HG02588 (cell line): ENCODE results near the gene RRBP1.
"Not testable (repeated sequence)": the region's sequence is repeated elsewhere in the genome, so short reads cannot be mapped to it uniquely, and the experiment has no call there.

ENCODE experiments used
- ATAC-seq: cut with Tn5 transposase; IDR thresholded peaks from one replicate; pipeline ENCODE4 v1.9.1; 2021; ENCODE audit warnings: mild to moderate bottlenecking, moderate library complexity; ENCODE audit not compliant: unreplicated experiment

The RRBP1 gene

DNA sequence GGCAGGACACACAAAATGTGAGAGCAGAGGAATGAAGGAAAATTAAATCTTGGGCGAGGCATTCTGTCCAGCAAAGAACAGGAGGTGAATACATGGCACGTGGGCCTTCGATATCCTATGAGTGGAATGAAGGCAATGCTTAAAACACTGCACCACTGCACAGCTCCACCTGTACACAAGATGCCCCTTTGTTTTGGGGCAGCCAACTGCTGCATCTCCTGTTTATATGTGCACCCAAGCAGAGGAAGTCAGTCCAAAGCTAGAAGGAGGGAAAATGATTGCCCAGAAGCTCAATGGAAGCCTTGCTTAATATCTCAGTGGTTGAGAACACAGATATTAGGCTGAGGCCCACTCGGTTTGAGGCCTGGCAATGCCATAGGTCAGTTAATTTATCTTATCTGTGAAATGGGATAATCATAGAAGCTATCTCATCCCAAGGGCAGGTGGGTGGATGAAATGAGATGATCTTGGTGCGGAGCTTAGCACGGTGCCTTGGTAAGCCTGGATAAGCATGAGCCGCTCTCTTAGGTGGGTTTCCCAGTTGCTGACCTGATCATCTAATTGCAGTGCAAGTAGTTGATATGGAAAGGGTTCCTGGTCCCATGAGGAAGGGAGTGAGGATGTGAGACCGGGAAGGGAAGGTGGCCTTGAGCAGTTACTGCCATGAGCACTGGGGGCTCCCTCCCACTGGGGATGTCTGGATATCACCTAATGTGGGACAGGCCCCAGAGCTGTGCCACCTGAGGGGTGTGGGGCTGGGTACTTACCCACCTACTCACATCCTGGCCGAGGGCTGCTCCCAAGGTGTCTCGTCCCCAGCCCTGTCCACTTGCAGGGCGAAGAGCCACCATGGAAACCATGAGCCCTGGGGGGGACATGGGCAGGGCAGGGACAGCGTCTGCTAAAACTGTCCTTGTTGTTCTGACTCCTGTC is 27.6 kb upstream of the RRBP1 start:
- ATAC-seq, result no peak

DNA sequence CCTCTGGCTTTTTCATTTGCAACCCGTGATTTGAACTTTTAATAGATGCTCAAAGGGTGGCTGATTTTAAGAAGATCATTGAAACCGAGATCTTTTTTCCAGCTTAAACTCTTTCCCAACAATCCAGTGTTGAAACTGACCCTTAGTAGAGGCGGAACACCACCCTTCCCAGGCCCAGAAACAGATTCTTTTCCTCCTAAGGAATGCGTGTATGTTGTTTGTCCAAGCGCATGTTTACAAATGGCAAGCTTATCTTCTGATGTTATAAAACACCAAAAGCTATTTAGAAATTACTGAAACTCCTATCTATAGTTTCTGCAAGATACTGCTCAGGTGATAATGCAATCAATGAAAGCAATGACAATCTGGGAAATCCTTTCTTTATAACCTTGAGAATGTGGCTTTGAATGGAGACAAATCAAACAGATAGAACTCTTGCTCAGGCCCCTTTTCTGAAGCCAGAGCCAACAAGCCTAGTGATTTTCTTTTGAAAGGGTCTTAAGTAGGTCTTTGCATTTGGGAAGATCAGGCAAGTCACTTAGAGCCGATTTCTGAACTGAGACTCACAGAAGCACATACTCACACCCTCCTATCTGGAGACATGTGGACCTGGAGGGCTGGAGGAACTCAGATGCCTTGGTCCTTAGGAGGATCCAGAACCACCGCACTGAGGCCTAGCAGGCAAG is 26.8 kb upstream of the RRBP1 start:
- no peak for ATAC-seq

DNA sequence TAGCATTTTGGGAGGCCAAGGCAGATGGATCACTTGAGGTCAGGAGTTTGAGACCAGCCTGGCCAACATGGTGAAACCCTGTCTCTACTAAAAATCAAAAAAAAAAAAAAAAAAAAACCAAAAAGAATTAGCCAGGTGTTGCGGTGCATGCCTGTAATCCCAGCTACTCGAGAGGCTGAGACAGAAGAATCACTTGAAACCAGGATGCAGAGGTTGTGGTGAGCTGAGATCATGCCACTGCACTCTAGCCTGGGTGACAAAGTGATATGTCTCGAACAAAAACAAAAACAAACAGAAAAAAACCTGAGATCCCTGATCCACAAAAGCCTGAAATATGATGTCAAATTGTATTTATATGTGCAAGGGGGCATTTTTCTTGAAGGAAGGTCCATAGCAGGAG is 25.9 kb upstream of the RRBP1 start:
- not testable (repeated sequence) for ATAC-seq

DNA sequence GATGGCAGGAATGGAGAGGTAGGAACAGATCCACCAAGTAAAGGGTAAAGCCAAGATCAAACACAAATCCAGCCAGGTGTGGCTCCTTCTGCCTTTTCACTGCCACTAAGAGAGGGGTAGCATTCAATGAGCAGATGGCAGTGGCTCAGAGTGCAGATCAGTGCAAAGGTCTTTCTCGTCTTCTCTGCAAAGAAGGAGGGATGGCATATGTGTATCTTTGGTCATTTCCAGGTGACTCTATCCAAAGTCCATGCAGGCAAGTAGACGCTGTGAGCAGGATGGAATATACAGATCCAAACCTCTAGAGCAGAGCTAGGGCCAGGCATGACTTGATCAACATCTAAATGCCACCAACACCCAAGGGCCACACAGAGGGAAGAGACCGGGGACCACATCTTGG is 24.6 kb upstream of the RRBP1 start:
- ATAC-seq, result no peak

DNA sequence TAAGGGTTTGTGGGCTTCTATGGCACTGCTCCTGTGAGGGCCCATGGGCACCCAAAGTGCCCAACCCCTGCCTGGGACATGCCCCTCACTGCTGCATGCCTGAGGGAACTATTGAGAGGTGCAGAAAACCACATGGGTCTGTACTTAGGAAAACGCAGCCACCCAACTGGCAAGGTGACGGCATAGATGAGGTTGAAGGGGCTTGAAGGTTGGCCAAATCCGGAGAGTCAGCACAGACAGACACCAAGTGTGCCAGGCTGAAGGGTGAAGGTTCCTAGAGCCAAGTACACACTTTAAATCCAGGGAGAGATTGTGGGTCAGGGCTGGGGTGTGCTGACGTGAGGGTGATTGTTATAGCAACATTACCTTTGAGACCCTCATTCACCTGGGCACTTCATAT is 23.9 kb upstream of the RRBP1 start:
- no peak for ATAC-seq

DNA sequence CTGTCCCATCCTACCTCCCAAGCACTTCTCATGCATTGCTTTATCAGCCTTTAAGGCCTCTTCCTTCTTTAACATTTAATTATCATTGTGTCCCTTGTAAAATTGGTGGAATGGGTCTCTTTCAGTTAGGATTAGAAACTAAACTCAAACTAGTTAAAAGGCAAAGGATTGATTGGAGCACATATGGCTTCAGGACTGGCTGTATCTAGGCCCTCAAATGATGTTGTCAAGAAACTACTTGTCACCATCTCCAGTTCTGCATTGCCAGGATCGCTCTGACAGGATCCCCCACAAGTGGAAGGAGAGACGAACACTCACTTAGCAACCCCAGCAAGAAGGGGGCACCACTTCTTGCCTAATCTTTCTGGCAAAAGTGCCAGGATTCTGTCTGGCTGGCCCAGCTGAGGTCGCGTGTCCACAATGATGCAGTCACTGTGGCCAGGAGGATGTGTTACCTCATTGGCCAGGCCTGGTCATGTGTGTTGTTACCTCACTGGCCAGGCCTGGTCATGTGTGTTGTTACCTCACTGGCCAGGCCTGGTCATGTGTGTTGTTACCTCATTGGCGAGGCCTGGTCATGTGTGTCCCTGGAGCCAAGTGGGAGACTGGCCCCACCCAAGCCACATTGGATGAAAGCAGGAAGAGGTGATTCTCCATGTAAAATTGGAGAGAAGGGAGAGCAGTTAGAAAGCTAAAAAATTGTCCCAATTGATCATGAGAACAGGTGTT is 22.7 kb upstream of the RRBP1 start:
- ATAC-seq, result no peak

DNA sequence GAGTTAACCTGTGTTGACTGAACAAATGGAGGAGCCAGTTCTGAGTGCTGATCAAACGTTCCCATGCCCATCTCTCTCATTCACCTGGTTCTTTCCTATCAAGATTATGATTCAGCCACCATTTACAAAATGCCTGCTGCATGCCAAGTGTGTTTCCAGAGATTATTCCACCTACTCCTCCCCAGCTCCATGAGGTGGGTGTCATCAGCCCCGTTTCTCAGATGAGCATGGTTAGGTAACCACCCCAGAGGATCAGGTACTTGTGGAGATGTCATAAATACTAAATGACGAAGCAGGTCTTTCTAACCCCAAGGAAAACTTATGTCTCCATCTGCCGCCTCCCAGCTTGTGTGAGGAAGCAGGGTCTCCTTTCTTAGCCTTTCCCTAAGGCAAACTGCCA is 19.8 kb upstream of the RRBP1 start:
- ATAC-seq, result no peak

DNA sequence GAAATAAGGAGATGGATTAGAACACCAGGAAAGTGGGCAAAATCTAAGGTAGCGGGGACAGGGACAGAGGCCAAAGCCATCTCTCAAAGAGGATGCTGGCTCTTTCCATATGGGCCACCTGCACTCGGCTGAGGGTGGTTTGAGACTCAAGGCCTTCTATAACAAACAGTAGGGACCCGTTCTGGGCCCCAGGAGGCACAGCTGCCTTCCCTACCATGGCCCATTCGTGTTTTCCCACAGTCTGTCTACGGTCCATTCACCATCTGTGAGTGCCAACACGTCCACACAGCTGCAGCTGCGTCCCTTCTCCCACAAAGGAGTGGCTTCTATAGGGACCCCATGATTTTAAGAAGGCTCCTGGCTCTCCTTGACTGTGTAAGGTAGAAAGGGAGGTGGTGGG is 18.6 kb upstream of the RRBP1 start:
- no peak for ATAC-seq

DNA sequence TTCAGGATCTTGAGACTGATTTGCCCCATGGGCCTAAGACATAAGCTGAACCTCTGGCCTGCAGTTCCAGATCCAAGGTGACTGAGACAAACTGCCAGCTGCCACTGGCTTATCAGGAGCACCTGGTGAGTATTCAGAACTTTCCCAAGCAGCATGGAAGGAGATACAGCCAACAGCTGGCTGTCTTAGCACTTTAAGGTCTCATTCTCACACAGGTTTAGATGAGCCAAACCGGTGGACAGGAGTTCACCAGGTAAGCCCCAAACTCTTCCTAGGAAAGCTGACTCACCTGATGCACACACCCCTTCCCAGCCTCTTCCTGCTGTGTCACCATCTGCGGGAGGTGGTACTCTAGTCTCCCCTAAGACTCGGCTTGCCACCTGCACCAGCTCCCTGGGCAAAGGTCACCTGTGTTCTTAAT is 17.9 kb upstream of the RRBP1 start, which contains the start of gene BANF2:
Gene BANF2, plus strand, starts transcription at position 36 of the 421 bp plus-strand sequence. CDS start 25,060 bp downstream, outside the sequence.
- no peak for ATAC-seq

DNA sequence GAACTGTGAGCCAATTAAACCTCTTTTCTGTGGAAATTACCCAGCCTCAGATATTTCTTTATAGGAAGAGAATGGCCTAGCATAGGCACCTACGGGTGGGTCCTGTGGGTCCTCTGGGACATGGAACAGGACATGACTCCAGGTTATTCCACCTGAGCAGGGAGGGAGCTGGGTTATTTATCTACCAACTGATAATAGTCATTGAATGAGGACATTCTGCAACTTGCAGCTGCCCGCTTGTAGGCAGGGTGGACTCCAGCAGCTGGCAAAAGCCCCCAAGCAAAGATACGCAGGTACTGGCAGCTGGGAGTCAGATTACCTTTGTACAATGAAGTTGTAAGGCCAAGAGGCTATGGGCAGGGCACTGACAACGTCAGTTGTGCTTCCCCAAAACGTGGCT is 16.3 kb upstream of the RRBP1 start:
- ATAC-seq, result no peak

DNA sequence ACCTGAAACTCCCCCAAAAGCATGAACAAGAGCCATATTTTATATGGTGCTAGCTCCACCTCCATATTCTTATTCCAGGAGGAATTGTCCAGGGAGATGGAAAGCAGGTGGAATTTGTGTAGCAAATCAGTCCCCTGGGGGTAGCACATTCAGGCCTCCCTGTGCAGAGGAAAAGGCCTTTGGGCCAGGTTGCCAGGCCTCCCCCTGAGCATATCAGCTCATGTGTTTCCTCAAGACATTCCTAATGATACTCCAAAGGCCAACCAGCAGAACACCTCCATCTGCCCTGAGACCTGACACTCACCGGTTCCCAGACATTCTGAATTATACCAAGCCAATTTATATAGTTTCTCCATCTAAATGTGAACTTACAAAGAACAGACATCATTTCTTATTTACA is 15.1 kb upstream of the RRBP1 start:
- ATAC-seq, result no peak

DNA sequence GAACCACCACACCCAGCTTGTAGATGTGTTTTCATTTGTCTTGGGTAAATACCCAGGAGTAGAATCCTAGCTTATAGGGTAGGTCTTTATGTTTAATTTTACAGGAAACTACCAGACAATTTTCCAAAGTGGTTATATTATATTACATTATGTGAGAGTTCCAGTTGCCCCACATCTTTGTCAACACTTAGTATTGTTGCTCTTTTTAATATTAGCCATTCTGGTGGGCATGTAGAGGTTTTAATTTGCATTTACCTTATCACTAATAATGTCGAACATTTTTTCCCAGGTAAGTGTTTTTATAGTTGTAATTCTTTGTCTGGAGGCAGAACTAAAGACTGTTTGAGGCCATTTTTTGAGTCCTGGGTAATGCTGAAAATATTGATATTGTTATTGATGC is 14.2 kb upstream of the RRBP1 start:
- no peak for ATAC-seq

DNA sequence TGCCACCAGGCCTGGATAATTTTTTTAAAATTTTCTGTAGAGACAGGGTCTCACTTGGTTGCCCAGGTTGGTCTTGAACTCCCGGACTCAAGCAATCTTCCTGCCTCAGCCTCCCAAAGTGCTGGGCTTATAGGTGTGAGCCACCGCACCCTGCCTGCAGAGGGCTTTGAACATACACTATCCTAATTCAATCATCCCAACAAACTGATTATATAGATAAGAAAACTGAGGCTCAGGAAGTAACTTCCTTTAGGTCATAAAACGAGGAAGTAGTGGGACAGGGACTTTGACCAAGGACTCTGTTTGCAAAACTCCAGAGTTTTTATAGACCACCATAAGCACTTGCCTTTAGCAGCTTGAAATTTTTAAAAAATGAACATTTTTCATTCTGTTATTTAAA is 12.7 kb upstream of the RRBP1 start:
- no peak for ATAC-seq

DNA sequence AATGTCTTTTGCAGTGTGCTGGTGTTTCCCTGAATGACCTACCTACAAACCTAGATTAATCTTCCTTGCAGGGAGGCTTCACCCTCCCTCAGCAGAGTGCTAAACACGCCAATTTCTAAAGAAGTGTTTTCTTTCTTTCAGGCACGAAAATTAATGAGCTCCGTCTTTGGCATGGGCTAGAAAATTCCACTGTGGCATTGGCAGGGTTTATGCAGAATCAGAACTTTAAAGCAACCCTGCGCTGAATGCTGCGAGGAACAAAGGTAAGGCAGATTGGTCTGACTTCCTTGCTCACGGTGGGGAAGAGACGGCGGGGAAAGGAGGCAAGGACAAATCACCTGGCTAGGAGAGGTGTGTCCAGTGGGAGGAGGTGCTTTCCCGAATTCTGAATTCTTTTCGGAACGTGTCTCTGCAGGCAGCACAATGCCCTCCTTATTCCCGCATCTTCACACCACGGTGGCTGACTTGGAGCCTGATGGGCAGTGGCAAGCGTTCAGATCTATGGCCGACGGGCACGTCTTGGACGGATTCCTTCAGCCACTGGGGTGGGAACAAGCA is 11.5 kb upstream of the RRBP1 start:
- no peak for ATAC-seq

DNA sequence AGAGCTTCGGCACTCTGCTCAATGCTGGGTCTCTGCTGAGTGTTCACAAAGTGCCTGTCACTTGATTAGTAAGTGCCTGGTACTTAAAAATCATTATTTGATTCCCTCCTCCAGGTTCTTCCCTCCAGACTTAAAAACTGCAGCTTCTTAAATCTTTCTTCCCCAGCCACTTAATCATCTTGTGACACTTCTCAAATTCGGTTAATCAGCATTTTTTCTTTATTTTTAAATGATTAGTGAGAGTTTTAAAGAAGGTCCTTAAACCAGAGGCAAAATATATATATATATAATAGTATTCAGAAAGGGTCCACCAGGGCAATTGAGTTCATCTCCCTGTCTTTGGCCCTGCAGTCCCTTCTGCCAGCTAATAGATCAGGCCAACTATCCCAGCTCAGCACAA is 9.7 kb upstream of the RRBP1 start:
- ATAC-seq, result no peak

DNA sequence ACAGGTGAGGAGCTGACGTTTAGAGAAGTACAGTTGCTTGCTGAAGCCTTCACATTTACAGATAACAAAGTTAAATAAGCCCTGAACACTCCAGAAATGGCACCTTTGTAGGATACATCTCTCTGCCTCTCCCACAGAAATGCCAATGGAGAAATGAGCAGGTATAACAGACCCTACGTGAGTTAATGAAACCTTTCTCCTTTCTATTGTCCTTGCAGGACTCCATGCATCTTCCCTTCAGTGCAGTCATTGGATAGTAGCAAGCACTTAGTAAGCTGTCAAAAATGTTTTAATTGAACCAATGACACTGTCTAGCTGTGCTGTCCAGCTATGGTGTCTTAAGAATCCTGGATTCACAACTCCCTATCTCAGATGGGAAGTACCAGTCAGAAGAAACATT is 8.1 kb upstream of the RRBP1 start:
- no peak for ATAC-seq

DNA sequence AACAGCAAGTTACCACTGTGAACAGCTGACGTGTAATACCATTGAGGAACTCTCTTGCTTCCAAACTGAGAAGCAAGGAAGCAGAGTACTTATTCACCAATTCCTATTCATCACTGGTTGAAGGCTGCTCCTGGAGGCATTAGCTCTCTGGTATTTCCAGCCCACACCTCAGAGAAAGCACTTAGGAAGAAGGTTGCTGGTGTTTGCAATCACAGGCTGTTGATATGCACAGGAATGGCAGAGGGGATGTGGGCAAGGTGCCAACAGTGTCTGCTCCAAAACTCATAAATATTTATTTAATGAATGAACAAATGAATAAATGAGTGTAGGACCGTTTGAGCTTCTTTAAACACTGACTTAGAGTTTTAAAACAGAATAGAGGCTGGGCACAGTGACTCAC is 6.9 kb upstream of the RRBP1 start:
- ATAC-seq, result no peak

DNA sequence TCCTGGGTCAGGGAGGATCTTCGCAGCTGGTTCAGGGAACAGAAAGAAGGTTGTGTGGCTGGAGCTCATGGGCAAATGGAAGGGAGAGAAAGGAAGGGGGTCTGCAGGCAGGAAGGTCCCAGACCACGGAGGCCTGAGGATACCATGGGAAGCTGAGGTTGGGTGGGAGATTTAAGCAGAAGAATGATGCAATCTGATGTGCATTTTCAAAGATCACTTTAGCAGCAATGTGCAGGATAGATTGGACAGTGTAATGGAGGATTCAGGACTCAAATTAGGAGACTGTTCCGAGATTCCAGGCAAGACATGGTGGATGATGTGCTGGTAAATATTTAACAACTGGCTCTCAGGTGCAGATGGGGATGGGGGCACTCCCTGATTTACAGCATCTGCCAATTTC is 5.8 kb upstream of the RRBP1 start:
- ATAC-seq, result no peak

DNA sequence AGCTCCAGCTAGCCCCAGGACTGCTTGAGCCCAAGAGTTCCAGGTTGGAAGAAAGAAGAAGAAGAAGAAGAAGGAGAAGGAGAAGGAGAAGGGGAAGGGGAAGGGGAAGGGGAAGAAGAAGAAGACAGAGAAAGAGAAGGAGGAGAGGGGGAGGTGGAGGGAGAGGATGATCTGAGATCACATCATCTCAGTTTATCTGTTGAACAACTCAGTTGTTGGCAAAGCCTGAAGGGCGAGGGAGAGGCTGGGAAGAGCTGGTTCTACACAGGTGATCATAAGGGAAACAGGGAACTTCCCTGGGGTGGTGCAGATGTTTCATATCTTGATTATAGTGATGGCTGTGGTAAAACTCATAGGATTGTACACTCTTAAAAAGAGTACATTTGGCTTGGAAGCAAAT is 3.1 kb upstream of the RRBP1 start:
- ATAC-seq, result no peak

DNA sequence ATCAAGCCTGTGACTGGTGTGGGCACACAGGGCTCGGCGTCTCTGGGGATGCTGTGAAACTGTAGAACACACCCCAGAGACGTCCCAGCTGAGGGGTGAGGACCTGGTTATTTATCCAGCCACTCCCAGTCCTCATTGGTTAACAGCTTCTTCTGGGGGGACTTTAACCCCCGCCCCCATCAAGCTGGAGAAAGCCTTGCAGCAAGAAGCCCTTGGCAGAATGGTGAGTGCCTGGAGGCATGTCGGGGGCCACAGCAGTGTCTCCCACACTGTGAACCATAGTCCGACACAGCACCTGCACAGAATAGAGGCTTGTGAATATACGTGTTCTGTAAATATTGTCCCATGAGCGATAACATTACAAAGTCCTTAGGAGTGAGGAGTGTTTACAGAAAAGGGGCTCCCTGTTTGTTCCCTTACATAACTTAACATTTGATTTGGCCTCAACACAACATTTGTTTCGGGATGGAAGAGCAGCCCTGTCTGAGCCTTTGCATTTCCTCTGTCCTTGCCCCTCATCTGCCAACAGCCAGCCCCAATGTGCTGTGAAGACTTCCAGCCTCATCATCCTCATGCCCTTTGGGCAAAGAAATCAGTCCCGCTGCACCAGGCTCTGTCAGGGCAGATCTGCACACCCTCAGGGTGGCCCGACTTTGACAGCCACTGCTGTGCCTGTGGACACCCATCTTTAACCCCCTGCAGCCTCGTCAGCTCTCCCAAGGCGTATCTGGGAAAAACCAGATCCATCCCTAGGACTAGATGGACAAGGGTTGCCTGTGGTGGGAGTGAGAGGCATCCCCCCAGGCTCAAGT is 2.2 kb upstream of the RRBP1 start:
- no peak for ATAC-seq
